Osteoblast (primary cell): ENCODE measurements around the gene SHROOM4. TPM values are rescaled to one million over a fixed set of nuclear protein-coding genes. Genes with fewer than 3 reads are reported as not detected.

Experiments used
- DNase-seq: peaks from one replicate; pipeline ENCODE4 v3.0.0; 2011; ENCODE audit warnings: low spot score, mixed read lengths; ENCODE audit not compliant: insufficient read length; ENCODE audit errors: missing footprints
- H2AFZ ChIP-seq: 2 replicates; pipeline ENCODE4 v1.6.0; 2011; ENCODE audit warnings: mild to moderate bottlenecking, low read length
- H3K27ac ChIP-seq: 2 replicates; pipeline ENCODE4 v1.5.1; 2011; ENCODE audit warnings: mild to moderate bottlenecking, low read depth, low read length, moderate library complexity
- H3K27me3 ChIP-seq: 2 replicates; pipeline ENCODE4 v1.6.0; 2012; ENCODE audit warnings: mild to moderate bottlenecking, control low read depth, inconsistent platforms, low read length, moderate library complexity; ENCODE audit not compliant: insufficient read depth
- H3K36me3 ChIP-seq: 2 replicates; pipeline ENCODE4 v1.5.1; 2011; ENCODE audit warnings: mild to moderate bottlenecking, low read length, control low read depth, moderate library complexity; ENCODE audit not compliant: insufficient read depth
- H3K4me1 ChIP-seq: 2 replicates; pipeline ENCODE4 v1.5.1; 2011; ENCODE audit warnings: mild to moderate bottlenecking, low read length, control low read depth, moderate library complexity; ENCODE audit not compliant: insufficient read depth
- H3K4me2 ChIP-seq: 2 replicates; pipeline ENCODE4 v1.6.0; 2011; ENCODE audit warnings: mild to moderate bottlenecking, low read length; ENCODE audit not compliant: insufficient read depth
- H3K4me3 ChIP-seq: fragments of 200-600 bp; sonication (generic); 3 replicates; pipeline ENCODE4 v1.5.1; 2012; ENCODE audit warnings: mild to moderate bottlenecking, low read length, inconsistent platforms; ENCODE audit not compliant: insufficient read depth
- H3K79me2 ChIP-seq: 2 replicates; pipeline ENCODE4 v1.6.0; 2012; ENCODE audit warnings: mild to moderate bottlenecking, low read length, control low read depth, inconsistent platforms; ENCODE audit not compliant: insufficient read depth
- H3K9me3 ChIP-seq: 2 replicates; pipeline ENCODE4 v1.5.1; 2011; ENCODE audit warnings: low read depth, low read length, control low read depth
- H4K20me1 ChIP-seq: 2 replicates; pipeline ENCODE4 v1.6.0; 2012; ENCODE audit warnings: mild to moderate bottlenecking, low read length, control low read depth; ENCODE audit not compliant: insufficient read depth
- total RNA-seq: library from RNA; depleted of rRNA; stranded (reverse); fragments of >200 nt; gene quantifications from 2 replicates; pipeline ENCODE4 v1.2.3, GENCODE V29; 2012
- TF ChIP-seq, protein P1 (sequence below): IDR thresholded peaks from 2 replicates; pipeline ENCODE4 v1.5.1; 2011; ENCODE audit warnings: mild to moderate bottlenecking, low read depth, low read length, moderate library complexity; ENCODE audit errors: extremely low read depth

Gene SHROOM4
- total RNA-seq, 1 donor = 2.2 TPM

DNA sequence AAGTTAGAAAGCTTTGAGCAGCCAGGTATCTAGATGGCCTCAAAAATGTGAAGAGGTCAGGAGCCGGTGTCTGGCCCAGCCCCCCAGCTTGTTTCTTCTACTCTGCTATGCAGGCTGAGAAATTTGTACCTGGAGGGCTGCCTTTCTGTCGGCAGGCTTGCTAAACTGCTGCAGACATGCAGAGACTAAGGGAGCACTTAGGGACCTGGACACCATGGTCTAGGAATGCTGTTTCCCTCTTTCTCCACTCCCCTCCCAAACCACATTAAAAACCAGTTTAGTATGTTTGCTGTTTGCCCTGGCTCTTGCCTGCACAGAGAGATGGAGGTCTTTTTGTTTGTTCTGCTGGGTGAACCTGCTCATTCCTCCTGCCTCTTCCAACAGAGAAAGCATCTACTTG is 186.3 kb downstream of the SHROOM4 start:
- Histone ChIP-seq H3K79me2 (no peaks in the 10 kb centered on the region), H3K27ac (no peak overlapping the region), H2AFZ (no peak overlapping the region), H3K27me3 (no peaks in the 10 kb centered on the region), H3K9me3 (no peaks in the 10 kb centered on the region), H4K20me1 (no peaks in the 10 kb centered on the region), H3K4me2 (no peak overlapping the region), H3K4me3 (no peak overlapping the region), H3K4me1 (no peaks in the 10 kb centered on the region), H3K36me3 (no peaks in the 10 kb centered on the region)
- TF ChIP-seq, protein P1, sequence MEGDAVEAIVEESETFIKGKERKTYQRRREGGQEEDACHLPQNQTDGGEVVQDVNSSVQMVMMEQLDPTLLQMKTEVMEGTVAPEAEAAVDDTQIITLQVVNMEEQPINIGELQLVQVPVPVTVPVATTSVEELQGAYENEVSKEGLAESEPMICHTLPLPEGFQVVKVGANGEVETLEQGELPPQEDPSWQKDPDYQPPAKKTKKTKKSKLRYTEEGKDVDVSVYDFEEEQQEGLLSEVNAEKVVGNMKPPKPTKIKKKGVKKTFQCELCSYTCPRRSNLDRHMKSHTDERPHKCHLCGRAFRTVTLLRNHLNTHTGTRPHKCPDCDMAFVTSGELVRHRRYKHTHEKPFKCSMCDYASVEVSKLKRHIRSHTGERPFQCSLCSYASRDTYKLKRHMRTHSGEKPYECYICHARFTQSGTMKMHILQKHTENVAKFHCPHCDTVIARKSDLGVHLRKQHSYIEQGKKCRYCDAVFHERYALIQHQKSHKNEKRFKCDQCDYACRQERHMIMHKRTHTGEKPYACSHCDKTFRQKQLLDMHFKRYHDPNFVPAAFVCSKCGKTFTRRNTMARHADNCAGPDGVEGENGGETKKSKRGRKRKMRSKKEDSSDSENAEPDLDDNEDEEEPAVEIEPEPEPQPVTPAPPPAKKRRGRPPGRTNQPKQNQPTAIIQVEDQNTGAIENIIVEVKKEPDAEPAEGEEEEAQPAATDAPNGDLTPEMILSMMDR = no peak
- DNase-seq = no peak

DNA sequence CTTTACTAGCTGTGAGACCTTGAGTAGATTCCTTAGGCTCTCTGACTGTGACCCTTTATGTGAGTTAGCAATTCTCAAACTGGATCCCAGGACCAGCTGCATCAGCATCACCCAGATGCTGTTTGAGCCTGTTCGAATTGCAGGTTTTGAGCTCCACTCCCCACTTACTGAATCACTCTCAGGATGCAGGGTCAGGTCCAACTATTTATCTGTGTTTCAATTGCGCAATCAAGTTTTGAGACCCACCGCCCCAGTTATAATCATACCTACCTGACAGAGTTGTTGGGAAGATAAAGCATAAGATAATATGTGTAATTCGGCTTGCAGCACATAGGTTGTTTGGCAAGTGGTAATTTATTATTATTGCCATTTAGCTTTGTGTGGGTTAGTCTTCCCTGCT is 187.6 kb downstream of the SHROOM4 start:
- Histone ChIP-seq H3K9me3 (no peaks in the 10 kb centered on the region), H3K4me2 (no peak overlapping the region), H3K4me3 (no peak overlapping the region), H2AFZ (no peak overlapping the region), H4K20me1 (no peaks in the 10 kb centered on the region), H3K27ac (no peak overlapping the region), H3K79me2 (no peaks in the 10 kb centered on the region), H3K36me3 (no peaks in the 10 kb centered on the region), H3K27me3 (no peaks in the 10 kb centered on the region), H3K4me1 (no peaks in the 10 kb centered on the region)
- TF ChIP-seq, protein P1 = no peak
- no peak for DNase-seq

- no peak overlapping the region for H3K4me3 ChIP-seq
- no peaks in the 10 kb centered on the region for H3K9me3 ChIP-seq
- peaks cover 3% of the 10 kb centered on the region for H3K27me3 ChIP-seq
- no peak overlapping the region for H2AFZ ChIP-seq
- TF ChIP-seq, protein P1 = no peak
- H3K36me3 ChIP-seq = no peaks in the 10 kb centered on the region
- no peak overlapping the region for H3K4me2 ChIP-seq
- no peak for DNase-seq
- no peaks in the 10 kb centered on the region for H3K79me2 ChIP-seq
- H3K27ac ChIP-seq = no peak overlapping the region
- H4K20me1 ChIP-seq = no peaks in the 10 kb centered on the region
- no peaks in the 10 kb centered on the region for H3K4me1 ChIP-seq
Measured at GRCh38 chrX:50622751-50623150, 191.2 kb downstream of the SHROOM4 start.

- Histone ChIP-seq H3K9me3 (no peaks in the 10 kb centered on the region), H3K4me3 (no peak overlapping the region), H3K36me3 (no peaks in the 10 kb centered on the region), H3K27ac (no peak overlapping the region), H3K79me2 (no peaks in the 10 kb centered on the region), H2AFZ (no peak overlapping the region), H3K27me3 (peaks cover 6% of the 10 kb centered on the region), H4K20me1 (no peaks in the 10 kb centered on the region), H3K4me2 (peak overlapping the region; percentile 16), H3K4me1 (no peaks in the 10 kb centered on the region)
- DNase-seq = no peak
- TF ChIP-seq, protein P1 = no peak
Measured at GRCh38 chrX:50618788-50619558, 195.0 kb downstream of the SHROOM4 start.
